GM18870 (cell line): Measurements from ENCODE around the gene COL20A1.
"Not testable (repeated sequence)": the region's sequence is repeated elsewhere in the genome, so short reads cannot be mapped to it uniquely, and the experiment has no call there.

Experiments
- ATAC-seq: cut with Tn5 transposase; IDR thresholded peaks from one replicate; pipeline ENCODE4 v1.9.1; 2021; ENCODE audit warnings: moderate library complexity; ENCODE audit not compliant: unreplicated experiment

Gene COL20A1

GRCh38 chr20:63330084-63330760 is 37.2 kb downstream of the COL20A1 start:
- ATAC-seq, result no peak

- no peak for ATAC-seq
Observed at GRCh38 chr20:63330940-63331339, 38.0 kb downstream of the COL20A1 start.

GRCh38 chr20:63331741-63332400 is 38.9 kb downstream of the COL20A1 start:
- ATAC-seq, result no peak

GRCh38 chr20:63332488-63333240 is 39.7 kb downstream of the COL20A1 start:
- ATAC-seq, result no peak

GRCh38 chr20:63333241-63333836 is 40.4 kb downstream of the COL20A1 start:
- ATAC-seq, result no peak

- ATAC-seq, result no peak
Observed at GRCh38 chr20:63334356-63334755, 41.4 kb downstream of the COL20A1 start.

GRCh38 chr20:63335060-63335459 is 42.1 kb downstream of the COL20A1 start:
- not testable (repeated sequence) for ATAC-seq

- no peak for ATAC-seq
Observed at GRCh38 chr20:63335711-63336110, 42.7 kb downstream of the COL20A1 start.

GRCh38 chr20:63336232-63336752 is 43.3 kb downstream of the COL20A1 start:
- ATAC-seq, result no peak

GRCh38 chr20:63337786-63338420 is 44.9 kb downstream of the COL20A1 start:
- no peak for ATAC-seq

GRCh38 chr20:63339154-63340094 is 46.4 kb downstream of the COL20A1 start:
- not testable (repeated sequence) for ATAC-seq

- not testable (repeated sequence) for ATAC-seq
Observed at GRCh38 chr20:63340158-63340688, 47.2 kb downstream of the COL20A1 start.

GRCh38 chr20:63342561-63343459 is 49.8 kb downstream of the COL20A1 start:
- no peak for ATAC-seq

GRCh38 chr20:63343460-63344445 is 50.8 kb downstream of the COL20A1 start:
- ATAC-seq, result no peak

GRCh38 chr20:63344616-63345327 is 51.8 kb downstream of the COL20A1 start:
- no peak for ATAC-seq

GRCh38 chr20:63345328-63346100 is 52.5 kb downstream of the COL20A1 start:
- ATAC-seq, result no peak
